ENCODE data around the gene JMJD1C. TPM values are rescaled to one million over a fixed set of nuclear protein-coding genes. Genes with fewer than 3 reads are reported as not detected.
A peak's percentile ranks its signal among the peaks of the same experiment; 100 is the strongest.

Gene JMJD1C
- total and polyA plus RNA-seq, 10 of the 15 experiments (the other 5 are each of a cell fraction or from before 2014, with no cell fraction given) = 31.2 to 83.3 (median 49.5) TPM

DNA sequence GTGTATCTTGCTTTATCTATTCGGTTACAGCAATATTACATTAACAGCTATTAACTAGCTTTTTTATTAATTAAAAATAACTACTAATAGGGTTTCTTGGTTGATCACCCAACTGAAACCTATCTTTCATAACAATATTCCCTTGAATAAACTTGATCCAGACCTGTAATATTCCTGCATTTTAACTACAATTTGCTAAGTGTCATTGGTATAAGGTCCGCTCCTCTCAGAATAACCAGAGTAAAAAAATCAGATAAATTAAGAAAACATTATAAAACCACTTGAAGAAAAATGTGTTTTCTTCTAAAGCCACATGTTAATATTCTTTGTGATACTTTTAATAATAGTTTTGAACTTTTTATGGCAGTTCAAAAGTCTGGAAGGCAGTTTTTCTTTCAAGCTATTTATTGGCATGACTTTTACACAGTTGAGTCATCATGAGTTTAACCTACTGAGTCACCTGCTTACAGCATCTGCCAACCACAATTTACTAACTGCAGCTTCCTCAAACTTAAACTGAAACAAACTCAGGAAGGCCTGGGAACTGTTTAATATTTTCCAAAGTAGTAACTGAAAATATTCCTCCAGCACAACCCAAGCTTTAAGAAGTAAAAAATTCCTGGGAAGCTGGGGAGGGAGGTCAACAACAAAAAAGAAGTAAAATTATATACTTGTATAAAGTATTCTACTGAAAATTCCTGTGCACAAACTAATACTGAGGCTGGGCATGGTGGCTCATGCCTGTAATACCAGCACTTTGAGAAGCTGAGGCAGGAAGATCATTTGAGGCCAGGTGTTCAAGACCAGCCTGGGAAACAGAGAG, 229.5 kb downstream of the JMJD1C start (continued):
- TF ChIP-seq, protein P1, sequence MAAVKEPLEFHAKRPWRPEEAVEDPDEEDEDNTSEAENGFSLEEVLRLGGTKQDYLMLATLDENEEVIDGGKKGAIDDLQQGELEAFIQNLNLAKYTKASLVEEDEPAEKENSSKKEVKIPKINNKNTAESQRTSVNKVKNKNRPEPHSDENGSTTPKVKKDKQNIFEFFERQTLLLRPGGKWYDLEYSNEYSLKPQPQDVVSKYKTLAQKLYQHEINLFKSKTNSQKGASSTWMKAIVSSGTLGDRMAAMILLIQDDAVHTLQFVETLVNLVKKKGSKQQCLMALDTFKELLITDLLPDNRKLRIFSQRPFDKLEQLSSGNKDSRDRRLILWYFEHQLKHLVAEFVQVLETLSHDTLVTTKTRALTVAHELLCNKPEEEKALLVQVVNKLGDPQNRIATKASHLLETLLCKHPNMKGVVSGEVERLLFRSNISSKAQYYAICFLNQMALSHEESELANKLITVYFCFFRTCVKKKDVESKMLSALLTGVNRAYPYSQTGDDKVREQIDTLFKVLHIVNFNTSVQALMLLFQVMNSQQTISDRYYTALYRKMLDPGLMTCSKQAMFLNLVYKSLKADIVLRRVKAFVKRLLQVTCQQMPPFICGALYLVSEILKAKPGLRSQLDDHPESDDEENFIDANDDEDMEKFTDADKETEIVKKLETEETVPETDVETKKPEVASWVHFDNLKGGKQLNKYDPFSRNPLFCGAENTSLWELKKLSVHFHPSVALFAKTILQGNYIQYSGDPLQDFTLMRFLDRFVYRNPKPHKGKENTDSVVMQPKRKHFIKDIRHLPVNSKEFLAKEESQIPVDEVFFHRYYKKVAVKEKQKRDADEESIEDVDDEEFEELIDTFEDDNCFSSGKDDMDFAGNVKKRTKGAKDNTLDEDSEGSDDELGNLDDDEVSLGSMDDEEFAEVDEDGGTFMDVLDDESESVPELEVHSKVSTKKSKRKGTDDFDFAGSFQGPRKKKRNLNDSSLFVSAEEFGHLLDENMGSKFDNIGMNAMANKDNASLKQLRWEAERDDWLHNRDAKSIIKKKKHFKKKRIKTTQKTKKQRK (IDR thresholded peaks at IDR 0.05; ENCODE audit: low read depth, low read length) = no peak
- TF ChIP-seq TCF12 (IDR thresholded peaks at IDR 0.05; ENCODE audit: low read depth, low read length) = peak; percentile 45; the same call in 1 of the 2 replicates
- TF ChIP-seq HCFC1 (IDR thresholded peaks at IDR 0.05; ENCODE audit: low read length) = no peak
- TF ChIP-seq RAD51 (IDR thresholded peaks at IDR 0.05) = peak; percentile 74
- peak; percentile 44 for TF ChIP-seq MEF2B (IDR thresholded peaks at IDR 0.05; ENCODE audit: partially characterized antibody, poor library complexity, severe bottlenecking)
- no peak for TF ChIP-seq CUX1 (IDR thresholded peaks at IDR 0.05; ENCODE audit: insufficient replicate concordance, low read depth, low read length)
- no peak for TF ChIP-seq MTA3 (IDR thresholded peaks at IDR 0.05; ENCODE audit: borderline replicate concordance, low read length)
- TF ChIP-seq BMI1 (IDR thresholded peaks at IDR 0.05; ENCODE audit: borderline replicate concordance) = 0 out of 2 replicates have a peak, but pooled peaks have one; percentile 12
- peak; percentile 58 for TF ChIP-seq BCL3 (IDR thresholded peaks at IDR 0.05; ENCODE audit: borderline replicate concordance, insufficient read depth, low read depth, low read length, poor library complexity, severe bottlenecking)
- TF ChIP-seq NBN (IDR thresholded peaks at IDR 0.05) = peak; percentile 50; the same call in 1 of the 2 replicates
- TF ChIP-seq ZNF274 (IDR thresholded peaks at IDR 0.05; ENCODE audit: insufficient read depth, insufficient read length) = no peak
- TF ChIP-seq SUZ12 (IDR thresholded peaks at IDR 0.05; ENCODE audit: unreplicated experiment) = no peak
- no peak for TF ChIP-seq TBL1XR1 (IDR thresholded peaks at IDR 0.05; ENCODE audit: low read depth, low read length)
- peak; percentile 56; the same call in 1 of the 2 replicates for TF ChIP-seq BCL11A (IDR thresholded peaks at IDR 0.05; ENCODE audit: low read depth, low read length)
- no peak for TF ChIP-seq POU2F2 (IDR thresholded peaks at IDR 0.05; ENCODE audit: borderline replicate concordance, low read depth, low read length)
- TF ChIP-seq SP1 (IDR thresholded peaks at IDR 0.05; ENCODE audit: low read depth, low read length) = no peak
- no peak for TF ChIP-seq NFYB (IDR thresholded peaks at IDR 0.05; ENCODE audit: insufficient read depth, low read depth, low read length)
- no peak for TF ChIP-seq POLR2AphosphoS5 (IDR thresholded peaks at IDR 0.05; ENCODE audit: low read length)
- 0 out of 2 replicates have a peak, but pooled peaks have one; percentile 33 for TF ChIP-seq MYB (IDR thresholded peaks at IDR 0.05; ENCODE audit: borderline replicate concordance, low read depth, low read length)
- no peak for TF ChIP-seq SIN3A (IDR thresholded peaks at IDR 0.05; ENCODE audit: low read depth, low read length)
- no peak for TF ChIP-seq NR2C1 (IDR thresholded peaks at IDR 0.05)

All from GM12878 (cell line).